Dendritic cell treated with granulocyte-macrophage colony-stimulating factor and Interleukin-4, amounts not matched to agents 40 ng/mL and 50 ng/mL, for 4 days (primary cell): ENCODE measurements around the gene NAA60.
"Not testable (repeated sequence)": the region's sequence is repeated elsewhere in the genome, so short reads cannot be mapped to it uniquely, and the experiment has no call there.

Experiments used
- H3K27ac Mint-ChIP-seq: one replicate; pipeline ENCODE4 v1.8.0; 2022; ENCODE audit warnings: mild to moderate bottlenecking, mixed read lengths
- H3K27me3 Mint-ChIP-seq: one replicate; pipeline ENCODE4 v1.8.0; 2022; ENCODE audit warnings: mild to moderate bottlenecking, mixed read lengths
- H3K36me3 Mint-ChIP-seq: one replicate; pipeline ENCODE4 v1.8.0; 2022; ENCODE audit warnings: low read depth, mixed read lengths
- H3K4me1 Mint-ChIP-seq: one replicate; pipeline ENCODE4 v1.8.0; 2022; ENCODE audit warnings: low read depth, mixed read lengths
- H3K4me3 Mint-ChIP-seq: one replicate; pipeline ENCODE4 v1.8.0; 2022; ENCODE audit warnings: mild to moderate bottlenecking, moderate library complexity, mixed read lengths
- H3K9me3 Mint-ChIP-seq: one replicate; pipeline ENCODE4 v1.8.0; 2022; ENCODE audit warnings: mixed read lengths
- intact Hi-C: fragments of 100-400 bp; cut with micrococcal nuclease; formaldehyde crosslinking; loops from one replicate; pipeline ENCODE4 v1.15.0; 2022

Gene NAA60

GRCh38 chr16:3497771-3498170 lies 54.3 kb downstream of the NAA60 start:
- Mint-ChIP-seq H3K27me3 (peaks cover 6% of the 10 kb centered on the region), H3K4me3 (no peak overlapping the region), H3K27ac (no peak overlapping the region), H3K4me1 (peaks cover 24% of the 10 kb centered on the region), H3K9me3 (no peaks in the 10 kb centered on the region), H3K36me3 (peaks cover 7% of the 10 kb centered on the region)
- intact Hi-C loops = no loop called here

DNA sequence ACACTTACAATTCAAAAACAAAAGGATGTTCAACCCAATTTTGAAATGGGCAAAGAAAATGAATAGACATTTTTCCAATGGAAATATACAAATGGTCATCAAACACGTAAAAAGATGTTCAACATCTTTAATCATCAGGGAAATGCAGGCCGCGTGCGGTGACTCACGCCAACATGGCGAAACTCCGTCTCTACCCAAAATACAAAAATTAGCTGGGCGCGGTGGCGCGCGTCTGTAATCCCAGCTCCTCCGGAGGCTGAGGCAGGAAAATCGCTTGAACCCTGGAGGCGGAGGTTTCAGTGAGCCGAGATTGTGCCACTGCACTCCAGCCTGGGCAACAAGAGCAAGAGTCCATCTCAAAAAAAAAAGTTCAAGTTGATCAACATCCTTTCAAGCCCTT lies 55.5 kb downstream of the NAA60 start:
- peaks cover 6% of the 10 kb centered on the region for H3K27me3 Mint-ChIP-seq
- intact Hi-C loops = no loop called here
- H3K9me3 Mint-ChIP-seq = no peaks in the 10 kb centered on the region
- no peak overlapping the region for H3K27ac Mint-ChIP-seq
- peaks cover 7% of the 10 kb centered on the region for H3K36me3 Mint-ChIP-seq
- H3K4me3 Mint-ChIP-seq = no peak overlapping the region
- H3K4me1 Mint-ChIP-seq = peaks cover 24% of the 10 kb centered on the region

DNA sequence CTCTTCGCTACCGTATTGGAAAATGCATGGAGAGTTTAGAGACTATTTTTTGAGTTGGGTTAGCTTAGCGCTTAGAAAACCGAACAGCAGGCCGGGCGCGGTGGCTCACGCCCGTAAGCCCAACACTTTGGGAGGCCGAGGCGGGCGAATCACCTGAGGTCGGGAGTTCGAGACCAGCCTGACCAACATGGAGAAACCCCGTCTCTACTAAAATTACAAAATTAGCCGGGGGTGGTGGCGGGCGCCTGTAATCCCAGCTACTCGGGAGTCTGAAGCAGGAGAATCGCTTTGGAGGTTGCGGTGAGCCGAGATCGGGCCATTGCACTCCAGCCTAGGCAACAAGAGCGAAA lies 57.9 kb downstream of the NAA60 start:
- Mint-ChIP-seq H3K27ac (peak overlapping the region; percentile 85), H3K4me3 (peak overlapping the region; percentile 82), H3K36me3 (peaks cover 27% of the 10 kb centered on the region), H3K4me1 (peaks cover 24% of the 10 kb centered on the region)
- not testable (repeated sequence) for H3K9me3 Mint-ChIP-seq, H3K27me3 Mint-ChIP-seq
- intact Hi-C loops = loop anchor here (2.0 kb wide), 1 partner anchor 101 kb away; the partner anchor contains the start of genes ZNF174 and ZSCAN32

GRCh38 chr16:3501783-3502400 lies 58.4 kb downstream of the NAA60 start:
- intact Hi-C loops = loop anchor here (2.0 kb wide), 1 partner anchor 101 kb away; the partner anchor contains the start of genes ZNF174 and ZSCAN32
- peak overlapping the region; percentile 85 for H3K27ac Mint-ChIP-seq
- no peaks in the 10 kb centered on the region for H3K9me3 Mint-ChIP-seq
- H3K4me1 Mint-ChIP-seq = peaks cover 24% of the 10 kb centered on the region
- H3K27me3 Mint-ChIP-seq = peaks cover 6% of the 10 kb centered on the region
- peak overlapping the region; percentile 82 for H3K4me3 Mint-ChIP-seq
- H3K36me3 Mint-ChIP-seq = peaks cover 32% of the 10 kb centered on the region

- Mint-ChIP-seq H3K4me1 (peaks cover 24% of the 10 kb centered on the region), H3K27ac (no peak overlapping the region), H3K4me3 (no peak overlapping the region), H3K36me3 (peaks cover 40% of the 10 kb centered on the region), H3K9me3 (no peaks in the 10 kb centered on the region), H3K27me3 (peaks cover 6% of the 10 kb centered on the region)
- intact Hi-C loops = no loop called here
These were observed 60.0 kb downstream of the NAA60 start for GRCh38 chr16:3503523-3503922.

DNA sequence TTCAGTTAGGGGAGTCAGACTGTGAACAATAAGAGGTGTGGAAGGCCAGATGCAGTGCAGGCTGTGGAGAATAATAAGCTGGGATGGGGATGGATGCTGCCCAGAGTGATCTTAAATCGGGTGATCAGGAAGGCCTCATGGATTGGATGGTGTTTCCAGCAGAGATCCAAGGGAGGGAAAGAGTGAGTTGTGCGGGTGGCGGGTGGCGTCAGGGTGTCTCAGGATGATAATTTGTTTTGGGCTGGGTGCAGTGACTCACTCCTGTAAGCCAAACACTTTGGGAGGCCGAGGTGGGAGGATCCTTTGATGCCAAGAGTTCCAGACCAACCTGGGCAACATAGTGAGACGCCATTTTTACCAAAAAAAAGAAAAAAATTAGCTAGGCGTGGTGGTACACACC lies 65.3 kb downstream of the NAA60 start:
- Mint-ChIP-seq H3K4me1 (peaks cover 9% of the 10 kb centered on the region), H3K9me3 (no peaks in the 10 kb centered on the region), H3K4me3 (no peak overlapping the region), H3K27ac (no peak overlapping the region), H3K36me3 (peaks cover 83% of the 10 kb centered on the region), H3K27me3 (no peaks in the 10 kb centered on the region)
- intact Hi-C loops = no loop called here

GRCh38 chr16:3509470-3509928 lies 66.0 kb downstream of the NAA60 start:
- H3K4me1 Mint-ChIP-seq = peaks cover 9% of the 10 kb centered on the region
- no peaks in the 10 kb centered on the region for H3K27me3 Mint-ChIP-seq
- peaks cover 89% of the 10 kb centered on the region for H3K36me3 Mint-ChIP-seq
- intact Hi-C loops = no loop called here
- no peak overlapping the region for H3K4me3 Mint-ChIP-seq
- H3K9me3 Mint-ChIP-seq = no peaks in the 10 kb centered on the region
- no peak overlapping the region for H3K27ac Mint-ChIP-seq

DNA sequence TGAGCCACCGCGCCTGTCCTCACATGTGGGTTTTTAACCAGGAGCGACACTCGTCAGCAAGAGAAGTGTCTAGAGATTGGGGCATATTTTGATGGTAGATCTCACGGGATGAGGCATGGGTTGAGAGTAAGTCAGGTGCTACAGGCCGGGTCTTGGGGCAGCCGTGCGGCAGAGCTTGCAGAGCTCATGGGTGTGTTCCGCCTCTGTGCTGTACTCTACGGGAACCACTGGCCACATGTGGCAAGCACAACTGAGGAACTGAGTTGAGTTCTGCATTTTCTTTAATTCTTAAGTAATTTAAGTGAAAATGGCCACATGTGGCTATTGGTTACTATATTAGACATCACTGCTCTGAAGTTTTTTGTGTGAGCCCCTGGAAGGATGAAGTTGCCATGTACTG lies 66.9 kb downstream of the NAA60 start:
- Mint-ChIP-seq H3K36me3 (peaks cover 89% of the 10 kb centered on the region), H3K27ac (no peak overlapping the region), H3K4me3 (no peak overlapping the region), H3K4me1 (peaks cover 9% of the 10 kb centered on the region), H3K27me3 (no peaks in the 10 kb centered on the region), H3K9me3 (no peaks in the 10 kb centered on the region)
- intact Hi-C loops = no loop called here

GRCh38 chr16:3511286-3512180 lies 68.1 kb downstream of the NAA60 start:
- intact Hi-C loops = no loop called here
- H3K4me3 Mint-ChIP-seq = no peak overlapping the region
- peaks cover 88% of the 10 kb centered on the region for H3K36me3 Mint-ChIP-seq
- H3K27ac Mint-ChIP-seq = no peak overlapping the region
- H3K9me3 Mint-ChIP-seq = no peaks in the 10 kb centered on the region
- H3K4me1 Mint-ChIP-seq = peaks cover 9% of the 10 kb centered on the region
- H3K27me3 Mint-ChIP-seq = no peaks in the 10 kb centered on the region

GRCh38 chr16:3513892-3514583 lies 70.6 kb downstream of the NAA60 start:
- H3K27ac Mint-ChIP-seq = no peak overlapping the region
- peaks cover 81% of the 10 kb centered on the region for H3K36me3 Mint-ChIP-seq
- peaks cover 9% of the 10 kb centered on the region for H3K4me1 Mint-ChIP-seq
- H3K9me3 Mint-ChIP-seq = no peaks in the 10 kb centered on the region
- intact Hi-C loops = no loop called here
- no peak overlapping the region for H3K4me3 Mint-ChIP-seq
- no peaks in the 10 kb centered on the region for H3K27me3 Mint-ChIP-seq

GRCh38 chr16:3514621-3515020 lies 71.1 kb downstream of the NAA60 start:
- Mint-ChIP-seq H3K4me3 (no peak overlapping the region), H3K9me3 (no peaks in the 10 kb centered on the region), H3K27ac (no peak overlapping the region), H3K27me3 (no peaks in the 10 kb centered on the region), H3K36me3 (peaks cover 80% of the 10 kb centered on the region), H3K4me1 (peaks cover 13% of the 10 kb centered on the region)
- intact Hi-C loops = no loop called here

DNA sequence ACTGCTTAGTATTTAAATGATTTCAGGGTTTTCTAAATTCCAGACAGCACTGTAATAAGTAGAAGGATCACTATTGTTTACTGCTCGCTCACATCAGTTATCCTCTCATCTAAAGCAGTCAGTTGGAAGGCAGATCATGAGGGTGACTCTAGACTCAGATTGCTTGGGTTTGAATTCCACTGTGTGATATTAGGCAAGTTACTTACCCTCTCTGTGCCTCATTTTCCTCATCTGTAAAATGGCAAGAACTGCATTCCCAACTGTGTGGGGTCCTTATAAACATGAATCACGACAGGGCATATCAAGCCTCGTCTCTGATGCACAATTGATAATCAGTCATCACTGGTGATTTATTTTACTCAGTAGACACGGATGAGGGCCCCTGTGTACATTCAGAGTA lies 72.4 kb downstream of the NAA60 start:
- Mint-ChIP-seq H3K36me3 (peaks cover 80% of the 10 kb centered on the region), H3K4me3 (no peak overlapping the region), H3K27ac (no peak overlapping the region), H3K4me1 (peaks cover 10% of the 10 kb centered on the region), H3K9me3 (no peaks in the 10 kb centered on the region), H3K27me3 (no peaks in the 10 kb centered on the region)
- intact Hi-C loops = no loop called here

DNA sequence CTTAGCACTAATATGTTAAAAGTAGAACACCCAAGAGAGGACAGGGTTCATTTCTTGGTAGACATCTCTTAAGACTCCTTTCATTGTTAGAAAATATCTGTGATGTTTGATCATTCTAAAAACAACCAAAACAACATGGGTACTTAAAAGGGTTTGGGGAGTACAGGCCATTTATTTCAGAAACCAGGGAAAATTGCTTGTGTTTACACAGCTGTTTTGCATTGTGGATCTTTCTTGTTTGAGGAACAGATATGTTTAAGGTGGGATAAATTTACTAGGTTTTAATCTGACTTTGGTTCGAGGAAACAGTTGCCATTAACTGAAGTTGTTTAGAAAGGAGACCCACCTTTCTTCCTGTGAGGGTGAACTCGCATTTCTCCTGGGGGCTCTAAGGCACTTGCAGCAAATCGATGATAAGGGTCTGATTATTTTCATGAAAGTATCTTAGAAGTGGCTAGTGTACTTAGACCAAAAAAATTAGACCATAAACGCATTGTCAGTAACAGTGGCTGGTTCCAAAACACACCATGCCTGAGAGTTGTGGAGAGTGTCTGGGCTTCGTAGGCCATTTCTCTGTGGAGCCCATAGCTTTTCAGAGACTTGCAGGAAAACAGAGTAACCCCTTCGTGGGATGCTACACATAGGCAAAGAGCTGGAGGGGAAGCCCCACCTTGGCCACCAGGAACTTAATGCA lies 75.0 kb downstream of the NAA60 start:
- intact Hi-C loops = no loop called here
- H3K4me3 Mint-ChIP-seq = no peak overlapping the region
- H3K9me3 Mint-ChIP-seq = no peaks in the 10 kb centered on the region
- H3K27ac Mint-ChIP-seq = no peak overlapping the region
- peaks cover 10% of the 10 kb centered on the region for H3K4me1 Mint-ChIP-seq
- H3K36me3 Mint-ChIP-seq = peaks cover 70% of the 10 kb centered on the region
- H3K27me3 Mint-ChIP-seq = no peaks in the 10 kb centered on the region

DNA sequence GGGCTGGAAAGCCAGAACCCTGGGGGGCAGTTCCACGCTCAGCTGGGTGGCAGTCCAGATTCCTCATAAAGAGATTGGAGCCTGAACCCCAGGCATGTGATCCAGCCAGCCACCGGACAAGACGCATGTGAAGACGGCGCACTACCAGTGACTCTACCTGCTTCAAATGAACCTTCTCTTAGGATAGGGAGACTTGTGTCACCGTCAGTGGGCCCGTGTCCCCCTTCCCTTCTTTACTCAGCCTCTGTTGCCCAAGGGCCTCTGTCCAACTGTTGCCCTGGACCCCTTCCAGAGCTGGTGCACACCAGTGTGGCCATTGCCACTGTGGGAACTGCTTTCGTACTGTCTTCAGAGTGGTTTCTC lies 75.5 kb downstream of the NAA60 start:
- no peaks in the 10 kb centered on the region for H3K27me3 Mint-ChIP-seq
- H3K4me3 Mint-ChIP-seq = no peak overlapping the region
- peaks cover 70% of the 10 kb centered on the region for H3K36me3 Mint-ChIP-seq

More for the DNA sequence above, 75.5 kb downstream of the NAA60 start:
- intact Hi-C loops = no loop called here
- no peak overlapping the region for H3K27ac Mint-ChIP-seq
- H3K9me3 Mint-ChIP-seq = no peaks in the 10 kb centered on the region
- H3K4me1 Mint-ChIP-seq = peaks cover 10% of the 10 kb centered on the region
